Stimulated activated CD4-positive, alpha-beta T cell treated with anti-CD3 and anti-CD28 coated beads, Interleukin-4, amount 100 ng/mL, for 1 hour (primary cell): ENCODE measurements around the gene JUNB.

Source experiments
- DNase-seq: peaks from one replicate; pipeline ENCODE4 v3.0.0-alpha.2; 2020

The JUNB gene

DNA sequence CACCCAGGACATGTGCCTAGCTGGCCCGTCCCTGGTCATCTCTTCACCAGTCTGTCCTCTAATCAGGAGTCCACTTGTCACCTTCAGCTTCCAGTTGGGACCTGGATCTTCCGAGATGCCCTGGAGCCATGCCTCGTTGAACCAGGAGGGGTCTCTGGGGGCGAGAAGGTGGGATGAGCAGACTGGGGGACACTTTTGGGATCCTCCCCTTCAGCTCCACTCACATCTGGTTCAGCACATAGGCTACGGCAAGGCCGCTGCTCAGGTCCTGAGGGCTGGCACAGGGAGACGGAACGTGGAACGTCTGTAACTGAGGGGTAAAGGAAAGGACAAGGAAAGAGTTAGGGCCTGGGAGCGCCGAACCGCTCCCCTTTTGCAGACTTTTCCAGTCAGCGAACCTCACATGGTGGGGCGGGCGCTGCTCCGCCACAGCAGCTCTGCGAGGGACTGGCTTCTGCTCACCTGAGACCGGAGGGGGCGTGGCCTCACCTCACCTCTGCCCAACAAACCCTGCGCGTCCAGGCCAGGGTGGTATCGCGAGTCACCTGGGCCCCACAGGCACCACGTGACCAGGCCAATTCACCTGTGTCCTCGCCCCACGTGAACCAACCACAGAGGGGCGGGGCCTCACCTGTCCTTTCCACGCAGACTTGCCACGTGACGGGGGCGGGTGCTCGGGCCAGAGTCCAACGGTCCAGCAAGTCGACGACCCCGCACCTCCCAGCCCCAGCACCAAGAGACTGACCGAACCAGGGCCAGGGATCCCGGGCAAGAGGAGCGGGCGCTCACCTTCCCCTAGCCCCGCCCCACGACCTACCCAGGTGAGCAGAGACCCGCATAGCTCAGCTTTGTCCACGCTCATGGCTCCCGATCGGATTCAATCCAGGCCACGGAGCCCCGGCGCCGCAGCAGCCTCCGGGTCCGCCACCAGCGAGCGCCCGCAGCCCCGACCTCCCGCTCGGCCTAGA lies 16.4 kb upstream of the JUNB start, which contains the start of gene HOOK2:
Gene HOOK2, minus strand, starts transcription at position 965 of the 968 bp plus-strand sequence. Its CDS starts 103 bp downstream, at position 862.
- DNase-seq = no peak

DNA sequence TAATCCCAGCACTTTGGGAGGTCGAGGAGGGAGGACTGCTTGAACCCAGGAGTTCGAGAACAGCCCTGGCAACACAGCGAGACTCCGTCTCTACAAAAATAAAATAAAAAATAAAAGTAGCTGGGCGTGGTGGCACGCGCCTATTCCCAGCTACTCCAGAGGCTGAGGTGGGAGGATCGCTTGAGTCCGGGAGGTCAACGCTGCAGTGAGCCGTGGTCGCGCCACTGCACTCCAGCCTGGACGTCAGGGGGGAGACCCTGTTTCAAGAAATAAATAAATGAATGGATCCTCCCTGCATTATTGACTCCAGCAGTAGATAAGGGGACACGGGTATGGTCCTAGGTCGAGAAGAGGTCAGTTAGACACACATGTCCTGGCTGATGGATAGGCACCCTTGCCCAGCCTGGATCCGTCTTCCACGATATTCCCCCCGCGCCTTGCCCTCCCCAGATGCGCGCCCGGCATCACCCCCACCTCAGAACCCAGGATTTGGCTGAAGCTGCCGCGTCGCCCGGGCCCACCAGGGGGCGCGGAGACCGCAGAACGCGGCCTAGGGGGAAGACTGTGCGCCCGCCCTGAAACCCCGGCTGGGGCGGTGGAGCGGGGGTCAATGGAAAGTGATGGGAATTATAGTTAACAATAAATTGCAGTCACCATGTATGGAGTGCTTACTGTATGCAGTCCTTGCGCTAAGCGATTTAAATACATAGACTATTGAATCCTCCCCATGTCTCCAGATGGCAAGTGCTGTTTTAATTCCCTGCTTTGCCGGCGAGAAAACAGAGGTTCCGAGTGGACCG lies 13.9 kb upstream of the JUNB start:
- DNase-seq = peak; percentile 85

DNA sequence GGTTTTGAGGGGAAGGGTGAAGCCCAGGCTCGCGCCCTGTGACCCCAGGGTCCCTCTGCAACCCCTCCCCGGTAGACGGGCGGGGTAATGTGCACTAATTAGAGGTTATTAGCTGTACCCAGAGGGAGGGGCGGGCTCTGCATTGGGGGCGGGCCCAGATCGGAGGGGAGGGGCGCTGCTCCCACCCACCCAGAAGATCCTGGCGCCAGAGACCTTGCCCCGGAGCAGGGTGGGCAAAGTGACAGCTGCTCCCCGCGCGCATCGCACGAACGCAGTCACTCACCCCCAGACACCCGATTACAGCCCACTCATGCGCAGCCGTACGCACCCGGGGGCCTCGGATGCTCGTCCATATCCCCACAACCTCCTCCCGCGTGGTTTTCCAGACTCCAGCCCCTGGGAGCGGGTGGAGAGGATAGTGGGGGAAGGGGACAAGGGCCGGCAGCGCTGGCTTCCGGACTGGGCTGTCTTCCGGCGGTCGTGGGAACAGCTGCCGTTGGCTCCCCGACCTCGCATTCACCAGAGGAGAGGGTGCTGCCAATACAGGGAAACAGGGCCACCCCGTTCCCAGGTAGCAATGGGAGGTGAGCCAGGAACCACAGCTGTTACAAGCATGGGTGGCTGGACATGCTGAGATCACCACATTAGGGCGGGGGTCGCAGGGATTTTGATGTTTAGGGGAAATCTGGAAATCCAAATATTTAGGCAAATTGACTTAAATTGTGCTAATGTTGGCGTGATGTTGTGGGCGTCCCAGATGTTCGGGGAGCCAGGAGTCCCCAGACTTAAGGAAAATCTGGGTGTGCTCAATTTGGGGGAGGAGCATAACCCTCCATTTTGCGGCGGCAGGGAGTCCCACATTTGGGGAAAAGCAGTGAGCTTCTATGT lies 13.0 kb upstream of the JUNB start:
- DNase-seq = peak; percentile 47

DNA sequence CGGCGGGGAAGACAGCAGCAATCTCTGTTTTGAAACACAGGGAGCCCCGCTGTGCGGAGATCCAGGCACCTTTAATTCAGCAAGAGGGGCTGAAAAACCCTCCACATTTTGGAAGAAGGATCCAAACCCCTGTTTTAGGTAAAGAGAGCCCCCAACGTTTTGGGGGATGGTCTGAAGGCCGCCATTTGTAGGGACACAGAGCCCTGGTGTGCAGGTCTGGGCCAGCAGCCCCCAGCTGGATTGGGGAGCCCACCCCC lies 12.5 kb upstream of the JUNB start:
- no peak for DNase-seq

DNA sequence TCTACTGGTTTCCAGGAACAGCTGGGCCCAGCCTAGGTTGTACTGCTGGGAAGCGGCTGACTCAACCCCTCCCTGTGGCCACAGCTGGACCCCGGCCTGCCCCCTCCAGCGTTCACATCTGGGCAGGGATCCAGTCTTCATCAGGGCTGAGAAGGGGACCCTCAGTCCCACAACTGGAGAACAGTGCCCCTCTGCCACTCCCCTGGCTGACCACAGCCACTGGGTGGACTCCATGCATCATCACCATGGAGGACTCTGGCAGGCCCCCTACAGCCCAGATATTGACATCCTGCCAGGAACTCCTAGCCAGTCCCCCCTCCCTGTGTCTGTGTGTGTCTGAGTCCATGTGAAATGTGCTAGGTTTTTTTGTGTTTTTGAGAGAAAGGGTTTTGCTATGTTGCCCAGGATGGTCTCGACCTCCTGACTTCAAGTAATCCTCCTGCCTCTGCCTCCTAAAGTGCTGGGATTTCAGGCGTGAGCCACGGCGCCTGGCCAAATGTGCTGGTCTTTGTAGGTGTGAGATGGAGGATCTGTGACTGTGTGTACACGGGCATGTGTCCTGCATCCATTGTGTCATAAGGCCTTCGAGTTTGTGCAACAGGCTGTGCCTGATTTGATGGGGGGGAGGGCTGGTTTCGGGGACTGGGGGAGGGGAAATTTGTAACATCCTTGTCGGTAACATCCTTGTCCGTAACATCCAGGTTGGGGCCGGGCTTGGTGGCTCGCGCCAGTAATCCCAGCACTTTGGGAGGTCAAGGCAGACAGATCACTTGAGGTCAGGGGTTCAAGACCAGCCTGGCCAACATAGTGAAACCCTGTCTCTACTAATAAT lies 11.9 kb upstream of the JUNB start:
- DNase-seq = no peak

DNA sequence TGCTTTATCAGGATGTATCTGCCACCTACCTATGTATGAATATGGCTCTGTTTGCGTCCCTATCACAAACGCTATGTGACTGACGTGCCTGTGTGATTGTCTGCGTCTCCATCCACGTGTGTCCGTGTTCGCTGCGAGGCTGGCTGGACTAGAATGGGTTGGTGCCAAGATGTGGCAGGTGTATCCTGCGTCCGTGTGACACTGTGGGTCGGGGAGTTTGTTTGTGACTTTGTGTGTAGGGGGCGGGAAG lies 9.2 kb upstream of the JUNB start:
- DNase-seq = no peak

DNA sequence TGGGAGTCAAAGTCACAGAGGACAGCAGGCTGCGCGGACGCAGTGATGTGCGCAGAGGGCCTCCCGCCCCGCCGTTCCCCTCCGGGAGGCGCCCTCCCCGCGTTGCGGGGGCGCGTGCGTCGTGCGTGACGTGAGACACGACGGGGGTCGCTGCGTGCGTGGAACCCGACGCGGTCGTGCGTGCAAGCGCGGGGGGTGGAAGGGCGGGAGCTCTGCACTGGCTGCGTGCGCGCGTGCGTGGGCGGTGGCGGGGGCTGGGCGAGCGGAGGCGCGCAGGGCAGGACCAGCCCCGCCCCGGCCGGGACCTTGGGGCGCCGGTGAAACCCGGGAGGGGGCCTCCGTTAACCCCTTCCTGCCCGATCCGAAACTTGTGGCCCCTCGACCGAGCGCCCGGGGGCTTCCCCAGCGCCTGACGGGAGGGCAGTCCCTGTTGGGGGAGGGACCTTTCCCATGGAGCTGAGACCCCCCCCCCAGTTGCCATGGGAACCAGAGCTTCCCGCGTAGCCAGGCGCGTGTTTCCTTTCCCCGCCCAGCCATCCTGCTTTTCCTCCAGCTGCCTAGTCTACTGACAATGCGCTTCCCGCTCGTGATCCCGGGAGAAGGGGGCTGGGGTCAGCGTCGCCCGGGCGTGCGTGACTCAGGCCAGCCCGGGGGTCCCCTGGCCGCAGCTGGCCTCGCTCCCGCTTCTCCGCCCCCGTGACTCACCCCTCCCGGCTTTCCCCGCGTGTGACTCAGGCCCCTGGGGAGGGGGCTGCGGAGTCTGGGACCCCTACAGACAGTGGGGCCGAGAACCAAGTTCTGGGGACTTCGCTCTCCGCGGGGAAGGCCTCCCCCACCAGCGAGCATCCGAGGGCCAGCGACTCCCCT lies 8.6 kb upstream of the JUNB start:
- peak; percentile 92 for DNase-seq

DNA sequence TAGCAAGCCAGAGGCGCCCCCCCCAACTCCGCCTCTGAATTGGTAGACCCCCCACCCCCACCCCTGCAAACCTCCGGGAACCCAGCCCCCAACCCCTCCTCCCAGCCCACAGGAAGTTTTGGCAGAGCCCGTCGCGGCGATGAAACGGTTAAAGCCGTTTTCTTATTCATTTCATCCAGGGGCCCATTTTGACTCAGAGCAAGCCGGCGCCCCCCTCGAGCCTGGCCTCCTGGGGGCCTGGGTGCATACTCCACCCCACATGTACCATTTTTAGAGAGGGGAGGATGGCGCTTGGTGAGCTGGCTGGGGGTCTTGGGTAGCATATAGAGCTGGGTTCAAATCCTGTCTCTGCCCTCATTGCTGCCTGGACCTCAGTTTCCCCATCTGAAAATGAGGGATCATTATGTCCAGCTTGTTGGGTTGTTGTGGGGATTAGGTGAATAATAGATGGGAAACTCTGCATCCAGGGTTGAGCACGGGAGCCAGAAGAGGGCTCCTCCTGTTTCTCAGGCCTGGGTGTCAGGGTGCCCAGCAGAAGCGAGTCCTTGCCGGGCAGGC lies 7.9 kb upstream of the JUNB start:
- DNase-seq = peak; percentile 65

DNA sequence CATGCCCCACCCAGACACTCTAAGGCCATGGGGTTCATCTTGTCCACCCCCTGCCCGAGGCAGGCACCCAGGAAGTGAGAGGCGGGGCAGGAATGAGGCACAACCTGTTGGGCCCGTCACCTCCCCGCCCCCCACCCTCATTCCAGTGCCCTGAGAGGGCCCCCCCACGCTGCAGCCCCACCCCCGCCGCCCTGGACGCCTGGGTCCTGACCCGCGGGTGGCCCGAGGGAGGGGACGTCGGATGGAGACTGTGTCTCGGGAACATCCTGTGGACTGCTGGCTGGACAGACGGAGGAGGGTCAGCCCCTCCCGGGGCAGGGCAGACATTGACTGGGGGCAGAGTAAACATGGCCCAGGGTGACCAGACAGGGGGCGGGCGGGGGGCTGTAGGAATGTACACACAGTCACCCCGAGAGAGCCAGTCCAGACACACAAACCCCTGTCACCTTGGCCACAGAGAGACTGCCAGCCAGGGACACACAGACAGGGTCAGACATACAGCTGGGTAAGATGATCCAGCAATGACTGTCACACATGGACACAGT lies 7.4 kb upstream of the JUNB start:
- DNase-seq = no peak

DNA sequence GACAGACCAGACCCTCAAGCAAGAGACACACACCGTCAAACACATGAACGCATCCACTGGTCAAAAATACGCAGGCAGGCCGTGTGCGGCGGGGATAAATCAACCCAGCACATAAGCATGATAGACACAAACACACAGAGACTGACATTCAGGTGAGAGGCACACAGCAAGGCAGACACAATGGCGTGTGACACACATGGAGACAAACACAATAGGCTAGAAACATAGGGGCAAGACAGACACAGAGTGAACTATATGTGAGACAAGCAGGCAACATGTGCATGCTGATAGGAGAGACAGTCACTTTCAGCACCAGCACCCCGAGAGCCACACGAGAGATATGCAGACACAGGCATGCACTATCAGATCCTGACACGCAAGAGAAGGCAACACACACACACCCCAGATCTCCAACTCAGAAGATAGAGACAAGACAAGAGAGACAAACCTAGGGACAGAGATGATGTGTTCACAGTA lies 6.9 kb upstream of the JUNB start:
- DNase-seq = no peak

DNA sequence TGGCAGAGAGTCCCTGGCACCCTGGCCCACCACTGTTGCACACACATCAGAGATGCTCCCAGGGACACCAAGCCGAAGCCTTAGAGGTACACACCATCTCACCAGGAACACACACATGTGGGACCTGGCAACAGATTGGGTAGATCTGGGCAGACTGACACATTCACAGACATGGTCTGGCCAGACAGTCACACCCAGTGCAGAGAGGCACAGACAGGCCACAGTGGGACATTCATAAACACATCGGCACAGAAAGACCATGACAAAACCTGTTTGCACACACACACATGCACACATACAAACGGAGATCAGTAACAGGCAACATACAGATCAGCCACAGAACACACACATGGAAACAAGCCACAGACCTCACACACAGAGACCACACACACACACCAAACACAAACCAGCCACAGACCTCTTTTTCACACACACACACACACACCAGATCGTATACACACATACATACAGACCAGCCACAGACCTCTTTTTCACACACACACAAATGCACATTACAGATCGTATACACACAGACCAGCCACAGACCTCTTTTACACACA lies 6.3 kb upstream of the JUNB start:
- DNase-seq = no peak

DNA sequence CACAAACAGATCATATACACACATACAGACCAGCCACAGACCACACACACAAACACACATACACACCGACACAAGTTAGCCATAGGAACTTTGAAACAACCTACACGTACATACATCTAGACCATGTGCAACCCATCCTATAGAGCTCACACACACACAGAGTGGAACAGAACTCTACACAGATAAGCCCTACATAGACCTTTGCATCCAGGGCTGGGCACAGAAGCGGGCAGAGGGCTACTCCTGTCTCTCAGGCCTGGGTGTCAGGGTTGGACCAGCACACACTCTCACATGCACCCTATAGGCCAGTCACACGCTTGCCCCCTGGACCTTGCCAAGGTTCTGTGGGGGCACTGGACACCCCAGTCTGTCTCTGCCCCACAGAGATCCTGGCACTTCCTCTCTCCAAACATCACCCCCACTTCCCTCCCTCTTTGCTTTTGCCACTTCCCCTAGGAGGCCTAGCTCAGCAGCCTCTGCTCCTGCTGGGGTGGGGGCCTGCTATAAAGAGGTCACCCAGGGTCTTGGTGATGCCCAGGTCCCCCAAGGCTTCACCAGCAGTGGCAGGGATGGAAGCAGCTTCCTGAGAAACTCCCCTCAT lies 5.8 kb upstream of the JUNB start:
- DNase-seq = no peak

DNA sequence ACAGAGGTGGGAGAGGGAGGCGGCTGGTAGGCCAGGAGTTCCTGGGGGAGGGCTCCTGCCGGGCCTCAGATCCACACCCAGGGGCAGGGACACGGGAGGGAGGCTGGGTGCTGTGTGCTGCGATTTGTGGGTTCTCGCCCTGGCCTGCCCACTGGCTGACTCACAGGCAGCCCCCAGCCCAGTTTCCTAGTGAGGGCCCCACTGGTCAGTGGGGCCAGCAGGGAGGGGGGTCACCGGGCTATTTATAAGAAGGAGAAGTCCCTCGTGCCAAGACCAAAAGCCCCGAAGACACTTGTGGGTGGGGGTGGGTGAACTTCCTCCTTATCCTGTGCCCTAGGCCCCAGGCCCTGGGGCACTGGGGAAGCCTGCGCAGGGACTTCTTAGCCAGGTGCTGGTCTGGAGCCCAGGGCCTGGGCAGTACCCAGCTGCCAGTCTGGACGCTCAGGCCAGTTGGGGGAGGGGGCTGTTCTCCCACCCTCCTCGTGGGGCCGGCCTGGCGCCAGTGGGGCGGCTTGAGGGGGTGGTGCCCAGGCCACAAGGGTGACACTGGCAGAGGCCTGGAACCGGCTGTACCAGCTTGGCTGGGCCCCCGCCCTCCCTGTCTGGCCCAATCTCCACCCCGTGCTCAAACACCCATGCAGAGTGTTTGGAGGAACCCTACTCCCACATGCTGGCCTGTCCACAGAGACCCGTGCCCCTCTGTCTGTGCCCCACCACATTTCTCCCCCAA lies 5.0 kb upstream of the JUNB start:
- DNase-seq = no peak

DNA sequence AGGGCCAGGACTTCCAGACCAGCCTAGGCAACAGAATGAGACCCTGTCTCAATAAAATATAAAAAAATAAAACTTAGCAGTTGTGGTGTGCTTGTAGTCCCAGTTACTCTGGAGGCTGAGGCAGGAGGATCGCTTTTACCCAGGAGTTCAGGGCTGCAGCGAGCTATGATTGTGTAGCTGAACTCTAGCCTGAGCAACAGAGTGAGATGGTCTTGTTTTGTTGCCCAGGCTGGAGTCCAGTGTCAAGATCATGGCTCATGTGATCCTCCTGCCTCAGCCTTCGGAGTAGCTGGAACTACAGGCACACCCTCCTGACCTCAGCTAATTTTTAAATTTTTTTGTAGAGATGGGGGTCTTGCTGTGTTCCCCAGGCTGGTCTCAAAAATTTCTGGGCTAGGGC lies 4.3 kb upstream of the JUNB start:
- no peak for DNase-seq

DNA sequence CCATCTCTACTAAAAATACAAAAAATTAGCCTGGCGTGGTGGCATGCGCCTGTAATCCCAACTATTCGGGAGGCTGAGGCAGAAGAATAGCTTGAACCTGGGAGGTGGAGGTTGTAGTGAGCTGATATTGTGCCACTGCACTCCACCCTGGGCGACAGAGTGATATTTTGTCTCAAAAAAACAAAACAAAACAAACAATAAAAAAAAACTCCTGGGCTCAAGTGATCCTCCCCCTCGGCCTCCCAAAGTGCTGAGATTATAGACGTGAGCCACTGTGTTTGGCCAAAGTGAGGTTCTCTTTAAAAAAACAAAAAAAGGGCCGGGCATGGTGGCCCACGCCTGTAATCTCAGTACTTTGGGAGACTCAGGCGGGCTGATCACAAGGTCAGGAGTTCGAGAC lies 3.8 kb upstream of the JUNB start:
- no peak for DNase-seq

DNA sequence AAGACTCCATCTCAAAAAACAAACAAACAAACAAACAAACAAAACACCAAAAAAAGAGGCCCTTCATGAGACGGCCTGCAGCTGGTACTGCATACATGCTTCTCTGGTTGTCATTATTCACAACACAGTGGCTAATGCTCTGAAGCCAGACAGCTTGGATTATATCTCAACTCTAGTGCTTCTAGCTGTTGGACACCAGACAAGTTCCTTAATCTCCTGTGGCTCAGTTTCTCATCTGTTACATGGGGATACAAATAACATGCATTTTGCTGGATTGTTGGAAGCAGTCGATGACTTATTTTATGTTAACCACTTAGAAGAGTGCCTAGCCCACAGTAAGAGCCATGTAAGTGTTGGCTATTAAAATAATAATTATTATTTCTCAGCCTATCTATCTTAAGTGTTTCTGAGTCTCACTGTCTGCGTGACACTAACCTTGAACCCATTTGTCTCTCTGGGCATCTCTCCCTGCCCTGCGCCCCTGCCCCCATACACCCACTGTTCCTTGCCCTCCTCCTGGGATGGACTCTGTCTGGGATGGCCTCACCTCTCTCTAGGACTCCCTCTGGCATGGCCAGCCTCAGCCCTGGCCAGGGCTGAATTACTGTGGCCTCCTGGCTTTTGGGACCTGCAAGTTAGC lies 3.1 kb upstream of the JUNB start:
- DNase-seq = no peak

DNA sequence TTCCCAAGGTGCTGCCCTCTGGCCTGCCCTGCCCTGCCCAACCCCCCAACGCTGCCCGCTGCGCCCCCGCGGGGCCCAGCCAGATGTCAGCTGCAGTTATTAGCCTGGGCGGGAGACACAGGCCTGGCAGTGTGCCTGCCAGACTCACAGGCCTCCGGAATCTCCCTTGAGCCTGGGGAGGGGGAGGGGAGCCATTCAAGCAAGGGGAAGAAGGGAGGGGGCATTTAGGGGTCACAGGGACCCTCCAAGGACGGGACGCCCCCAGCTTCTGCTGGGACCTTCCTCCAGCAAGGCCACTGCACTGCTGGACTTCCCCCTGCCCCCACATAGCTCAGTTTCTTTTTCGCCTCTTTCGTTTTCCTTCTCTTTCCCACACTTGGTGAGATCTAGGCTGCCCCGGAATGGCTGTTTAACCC lies 2.6 kb upstream of the JUNB start:
- DNase-seq = peak; percentile 52

DNA sequence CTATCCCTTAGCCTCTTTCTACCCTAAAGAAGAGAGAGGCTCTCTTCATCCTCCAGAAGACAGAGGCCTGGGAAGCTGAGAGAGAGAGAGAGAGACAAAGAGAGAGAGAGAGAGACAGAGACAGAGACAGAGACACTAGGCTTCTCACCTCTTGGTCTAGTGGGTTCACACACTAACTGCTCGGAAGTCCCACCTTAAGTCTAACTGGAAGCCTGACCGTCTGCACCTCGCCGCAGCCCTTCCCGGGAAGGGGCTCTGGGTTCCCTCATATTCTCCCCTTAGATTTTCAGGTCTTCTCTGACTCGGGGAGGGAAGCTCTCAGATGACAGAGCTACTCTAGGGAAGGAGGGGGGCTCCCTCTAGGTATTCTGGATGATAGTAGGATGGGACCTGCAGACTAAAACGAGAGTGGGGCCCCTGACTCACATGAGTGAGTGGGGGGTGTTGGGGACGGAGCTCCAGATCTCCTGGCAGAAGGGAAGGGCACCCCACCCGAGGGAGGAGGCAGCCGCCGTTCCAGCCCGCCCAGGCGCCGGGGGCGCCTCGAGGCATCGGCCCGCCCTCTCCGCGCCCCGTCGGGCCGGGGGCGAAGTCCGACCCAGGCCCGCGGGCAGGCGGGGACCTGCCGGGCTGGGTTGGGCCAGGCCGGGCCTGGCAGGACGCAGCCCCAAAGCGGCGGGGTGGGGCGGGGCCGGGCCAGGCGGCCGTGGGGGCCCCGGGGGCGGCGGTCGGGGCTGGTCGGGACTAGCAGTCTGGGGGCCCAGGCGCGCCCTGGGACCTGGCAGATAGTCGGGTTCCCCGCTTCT lies 2.0 kb upstream of the JUNB start:
- no peak for DNase-seq
